Right lung (tissue), 5 donors: ENCODE measurements around the gene NPM3. TPM values are rescaled to one million over a fixed set of nuclear protein-coding genes. Genes with fewer than 3 reads are reported as not detected.

ENCODE experiments used
- DNase-seq, 2 donors: peaks; one replicate each; pipeline ENCODE4 v3.0.0-alpha.2; 2013
- polyA plus RNA-seq, 5 donors: library from polyadenylated mRNA; unstranded; fragments of 120-200 nt; gene quantifications; one replicate each; pipeline versions ENCODE4 v1.2.1 to v1.2.3, GENCODE V29; 2013; ENCODE audit warnings: inconsistent platforms in 1 of 5, low replicate concordance in 1 of 5; ENCODE audit not compliant: insufficient read length in 5 of 5, insufficient read depth in 1 of 5

NPM3 gene
- polyA plus RNA-seq, 5 donors, result 49.0 to 68.1 (median 51.0) TPM

DNA sequence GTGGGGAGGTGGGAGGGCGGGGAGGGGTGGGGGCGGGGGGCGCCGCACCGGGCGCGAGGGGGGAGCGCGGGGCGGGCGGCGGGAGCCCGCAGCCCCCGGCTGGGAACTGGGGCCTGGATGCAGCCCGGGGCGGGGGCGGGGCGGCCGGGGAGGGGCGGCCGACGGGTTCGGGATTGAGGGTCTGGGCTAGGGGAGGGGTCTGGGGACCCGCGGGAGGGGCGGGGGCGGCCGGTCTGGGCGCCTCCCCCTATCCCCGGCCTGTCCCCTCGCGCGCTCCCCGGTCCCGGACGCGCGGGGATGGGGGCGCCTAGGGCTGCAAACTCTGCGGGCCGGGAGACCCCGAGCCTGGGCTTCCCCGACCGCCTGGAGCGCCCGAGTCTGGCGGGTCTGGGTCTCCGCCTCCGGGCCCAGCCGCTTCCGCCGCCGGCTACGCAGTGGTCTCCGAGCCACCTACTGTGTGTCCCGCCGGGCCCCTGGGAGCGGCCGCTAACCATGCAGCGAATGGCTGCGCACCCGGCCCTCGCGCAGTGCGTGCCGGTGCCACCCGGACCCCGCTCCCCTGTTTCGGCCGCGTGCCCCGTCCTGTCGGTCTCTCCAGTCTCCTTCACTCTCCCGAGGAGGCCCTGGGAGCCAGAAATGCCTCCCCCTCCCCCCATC is 7.0 kb downstream of the NPM3 start:
- DNase-seq, result no peak

DNA sequence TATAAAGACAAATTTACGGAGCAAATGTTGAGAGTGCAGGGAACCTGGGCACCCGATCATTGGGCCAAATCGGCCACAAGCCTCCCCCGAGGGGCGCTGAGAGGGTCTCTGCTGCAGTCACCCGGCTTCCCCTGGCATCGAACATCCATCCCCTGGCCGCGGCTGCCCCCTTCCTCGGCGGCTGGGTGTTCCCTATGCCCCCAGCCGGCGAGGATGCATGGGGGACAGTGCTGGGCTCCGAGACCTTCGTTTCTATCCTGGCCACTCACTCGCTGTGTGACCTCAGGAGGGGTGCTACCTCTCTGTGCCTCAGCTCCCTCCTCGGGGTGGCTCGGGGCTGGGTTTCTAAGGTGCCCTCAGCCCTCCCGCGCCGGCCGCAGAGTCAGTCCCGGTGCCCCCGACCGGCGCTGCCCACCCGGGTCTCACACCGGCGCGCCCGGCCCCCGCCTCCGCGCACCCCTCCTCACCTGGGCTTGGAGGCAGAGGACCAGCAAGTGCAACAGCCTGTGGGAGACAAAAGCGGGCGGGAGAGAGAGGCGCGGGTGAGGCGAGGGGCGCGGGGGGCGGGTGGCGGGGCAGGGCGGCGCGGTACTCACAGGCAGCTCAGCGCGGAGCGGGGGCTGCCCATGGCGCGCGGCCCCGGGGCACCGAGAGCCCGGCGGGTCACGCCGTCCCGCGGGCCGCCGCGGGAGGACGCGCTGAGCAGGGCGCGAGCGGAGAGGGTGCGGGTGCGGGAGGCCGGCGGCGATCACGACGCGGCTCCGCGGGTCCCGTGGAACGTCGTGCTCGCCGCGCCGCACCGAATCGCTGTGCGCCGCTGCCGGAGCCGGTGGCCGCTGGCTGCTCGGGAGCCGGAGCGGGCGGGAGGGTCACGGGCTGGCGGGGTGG is 7.7 kb downstream of the NPM3 start, which contains the start of gene FGF8:
Gene FGF8 (minus strand): TSS at position 842 of the 888 bp plus-strand sequence. CDS start 214 bp downstream, at position 628.
- no peak for DNase-seq

DNA sequence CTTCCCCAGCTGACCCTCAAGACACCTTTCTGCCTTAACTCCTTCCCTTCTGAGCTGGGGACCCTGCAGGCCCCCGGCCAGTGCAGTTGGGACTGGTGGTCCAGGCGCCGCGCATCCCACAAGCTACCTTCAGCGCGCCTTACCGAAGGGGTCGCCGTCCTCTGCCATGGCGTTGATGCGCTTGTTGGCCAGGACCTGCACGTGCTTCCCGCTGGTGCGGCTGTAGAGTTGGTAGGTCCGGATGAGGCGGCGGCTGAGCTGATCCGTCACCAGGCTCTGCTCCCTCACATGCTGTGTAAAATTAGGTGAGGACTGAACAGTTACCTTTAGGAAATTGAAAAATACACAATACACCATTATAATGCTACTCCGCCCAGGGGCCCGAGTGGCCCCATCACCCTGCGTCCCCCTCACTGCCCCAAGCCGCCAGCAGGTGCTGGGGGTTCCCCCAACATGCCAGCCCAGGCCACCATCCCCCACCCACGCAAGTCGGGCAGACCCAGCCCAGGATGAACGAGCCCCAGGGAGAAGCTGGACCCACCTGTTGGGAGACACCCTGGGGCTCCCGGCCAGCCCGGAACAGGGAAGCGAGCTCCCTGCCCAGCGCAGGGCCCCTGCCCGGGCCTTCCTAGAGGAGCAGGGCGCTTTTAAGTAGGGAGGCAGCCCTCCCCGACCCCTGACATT is 8.5 kb downstream of the NPM3 start:
- DNase-seq, result no peak

GRCh38 chr10:101773923-101774588 is 9.2 kb downstream of the NPM3 start:
- DNase-seq, result no peak

DNA sequence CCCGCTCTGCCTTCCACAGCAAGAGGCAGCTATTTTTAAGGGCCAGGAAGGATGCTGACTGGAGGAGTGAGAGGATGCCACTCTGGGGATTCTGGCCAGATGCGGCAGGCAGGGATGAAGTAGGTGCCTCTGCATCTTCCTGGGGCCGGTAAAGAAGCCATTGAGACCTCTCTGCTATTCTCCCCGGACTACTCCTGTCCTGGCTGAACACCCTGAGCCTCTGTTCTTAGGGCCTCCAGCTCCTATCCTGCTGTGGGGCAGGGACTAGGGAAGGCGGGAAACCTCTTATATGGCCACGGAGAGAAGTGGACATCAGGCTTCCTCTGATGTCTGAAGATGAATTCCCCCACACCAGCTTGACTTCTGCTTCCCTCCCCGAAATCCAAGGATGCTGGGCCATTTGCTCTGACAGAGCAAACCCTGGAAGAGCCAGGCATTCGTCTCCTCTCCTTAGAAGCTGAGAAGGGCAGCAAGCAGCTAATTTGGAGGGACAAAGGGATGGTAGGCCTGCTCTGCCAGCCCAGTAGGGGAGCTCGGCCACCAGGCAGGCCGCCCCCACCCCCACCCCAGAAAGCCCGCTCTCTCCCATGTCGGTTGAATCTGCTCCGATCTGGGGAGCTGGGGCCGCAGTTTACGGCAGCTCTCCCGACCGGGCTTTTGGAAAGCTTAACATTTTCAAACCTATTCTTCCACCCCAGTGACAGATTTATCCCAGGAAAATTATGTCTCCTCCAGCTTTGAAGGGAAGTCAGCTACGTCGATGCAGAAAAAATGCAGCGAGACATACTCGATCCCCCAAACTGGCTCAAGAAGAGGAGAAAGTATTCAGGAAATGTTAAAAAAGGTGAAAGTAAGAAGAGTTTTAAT is 10.1 kb downstream of the NPM3 start:
- no peak for DNase-seq

- no peak for DNase-seq
Measured at GRCh38 chr10:101772017-101772894, 11.0 kb downstream of the NPM3 start.

DNA sequence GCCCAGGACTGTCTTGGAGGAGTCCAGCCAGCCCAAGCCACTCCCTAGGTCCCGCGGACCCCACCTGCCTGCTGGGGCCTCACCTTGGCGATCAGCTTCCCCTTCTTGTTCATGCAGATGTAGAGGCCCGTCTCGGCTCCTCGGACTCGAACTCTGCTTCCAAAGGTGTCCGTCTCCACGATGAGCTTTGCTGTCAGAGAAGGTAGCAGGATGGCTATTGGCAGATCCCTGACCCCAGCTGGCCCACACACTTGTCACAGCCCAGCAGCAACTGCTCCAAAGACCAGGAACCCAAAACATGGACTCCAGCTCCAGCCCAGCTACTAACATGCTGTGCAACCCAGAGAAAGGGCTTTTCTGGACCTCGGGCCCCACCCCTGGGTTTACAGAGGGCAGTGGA is 11.9 kb downstream of the NPM3 start:
- DNase-seq, result no peak

DNA sequence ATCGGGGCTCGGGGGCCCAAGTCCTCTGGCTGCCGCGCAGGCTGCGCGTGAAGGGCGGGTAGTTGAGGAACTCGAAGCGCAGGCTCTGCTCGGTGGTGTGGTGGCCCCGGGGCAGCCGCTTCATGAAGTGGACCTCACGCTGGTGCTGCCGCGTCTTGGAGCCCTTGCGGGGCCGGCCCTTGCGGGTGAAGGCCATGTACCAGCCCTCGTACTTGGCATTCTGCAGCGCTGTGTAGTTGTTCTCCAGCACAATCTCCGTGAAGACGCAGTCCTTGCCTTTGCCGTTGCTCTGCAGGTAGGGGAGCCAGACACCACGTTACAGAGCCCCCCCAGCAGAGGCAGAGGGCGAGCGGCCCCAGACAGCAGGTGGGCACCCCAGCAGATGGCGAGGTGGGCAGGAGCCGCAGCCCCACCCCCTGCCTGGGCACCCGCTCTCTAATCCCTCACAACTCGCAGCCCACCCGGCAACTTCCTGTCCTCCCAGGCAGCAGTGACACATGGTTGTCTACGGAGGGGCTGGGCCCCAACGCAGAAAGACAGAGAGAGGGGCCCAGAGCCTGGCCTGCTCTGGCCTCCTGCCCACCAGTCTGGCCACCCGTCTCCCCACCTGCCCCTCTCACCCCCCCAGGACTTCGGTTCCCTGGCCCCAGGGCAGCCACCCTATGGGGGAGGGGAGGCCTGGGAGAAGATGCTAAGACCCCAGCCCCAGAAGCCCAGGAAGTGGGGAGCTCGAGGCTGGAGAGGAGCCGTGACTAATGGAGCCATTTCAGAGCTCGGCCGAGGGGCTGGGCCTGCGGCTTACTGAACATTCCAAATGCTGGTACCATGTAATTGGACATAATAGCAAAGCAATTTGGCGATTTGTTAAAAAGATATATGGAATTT is 12.7 kb downstream of the NPM3 start:
- no peak for DNase-seq

DNA sequence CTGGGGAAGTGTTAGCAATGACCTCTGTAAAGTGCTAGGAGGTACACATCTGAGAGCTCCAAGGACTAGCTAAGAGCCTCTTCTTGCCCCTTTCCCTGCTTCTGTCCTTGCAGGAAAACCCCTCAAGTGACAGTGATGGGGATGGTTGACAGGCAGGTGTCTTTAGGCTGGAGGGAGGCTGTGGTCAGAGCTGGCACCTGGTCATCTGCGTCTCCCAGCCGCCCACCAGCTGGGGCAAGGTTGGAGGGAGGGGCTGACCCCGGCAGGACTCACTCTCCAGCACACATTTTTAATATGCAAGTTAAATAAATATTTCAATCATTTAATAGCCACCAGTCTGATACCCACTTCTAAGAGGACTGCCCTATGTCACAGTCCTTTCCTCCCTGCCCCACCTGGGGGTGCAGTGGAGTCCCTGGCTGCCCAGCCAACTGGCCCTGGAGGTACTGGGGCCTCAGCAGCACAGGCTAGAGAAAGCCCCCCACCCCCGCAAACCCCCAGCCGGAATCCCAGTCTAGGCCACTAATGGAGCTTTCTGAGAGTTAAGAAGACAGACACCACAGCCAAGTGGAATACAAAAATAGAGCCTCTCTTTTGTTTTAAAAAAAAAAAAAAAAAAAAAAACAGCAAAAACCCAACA is 13.6 kb downstream of the NPM3 start:
- DNase-seq, result no peak

GRCh38 chr10:101768791-101769170 is 14.5 kb downstream of the NPM3 start:
- no peak for DNase-seq

- no peak for DNase-seq
Measured at GRCh38 chr10:101767966-101768790, 15.1 kb downstream of the NPM3 start.

GRCh38 chr10:101767600-101767945 is 15.7 kb downstream of the NPM3 start:
- peak in 1 of 2 donors; percentile 20 for DNase-seq

- no peak for DNase-seq
Measured at GRCh38 chr10:101766753-101767599, 16.3 kb downstream of the NPM3 start.

DNA sequence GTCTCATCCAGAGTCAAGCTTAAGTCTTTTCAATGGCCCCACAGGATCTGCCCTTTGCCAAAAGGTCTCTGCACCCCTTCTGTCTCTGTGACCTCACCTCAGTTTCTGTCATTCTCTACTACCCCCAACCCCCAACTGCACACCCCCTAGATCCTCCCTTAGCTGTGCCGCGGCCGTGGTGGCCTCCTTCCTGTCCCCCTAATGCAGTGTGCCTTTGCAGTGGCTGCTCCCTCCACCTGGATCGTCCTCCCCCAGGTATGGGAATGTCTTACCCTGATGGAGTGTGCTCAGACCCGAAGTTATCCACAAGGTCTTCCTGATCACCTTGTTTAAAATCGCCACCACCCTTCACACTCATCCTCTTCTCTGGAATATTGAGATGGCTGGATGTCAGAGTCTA is 16.9 kb downstream of the NPM3 start:
- DNase-seq, result no peak

- no peak for DNase-seq
Measured at GRCh38 chr10:101763141-101763846, 20.0 kb downstream of the NPM3 start.

GRCh38 chr10:101762736-101763135 is 20.5 kb downstream of the NPM3 start:
- DNase-seq, result no peak
